ENCODE measurements around the gene ZNF124. TPM values are rescaled to one million over a fixed set of nuclear protein-coding genes. Genes with fewer than 3 reads are reported as not detected.

Gene ZNF124
- total and polyA plus RNA-seq, 2 experiments from 2014 or later, result 23.2 to 43.9 TPM

DNA sequence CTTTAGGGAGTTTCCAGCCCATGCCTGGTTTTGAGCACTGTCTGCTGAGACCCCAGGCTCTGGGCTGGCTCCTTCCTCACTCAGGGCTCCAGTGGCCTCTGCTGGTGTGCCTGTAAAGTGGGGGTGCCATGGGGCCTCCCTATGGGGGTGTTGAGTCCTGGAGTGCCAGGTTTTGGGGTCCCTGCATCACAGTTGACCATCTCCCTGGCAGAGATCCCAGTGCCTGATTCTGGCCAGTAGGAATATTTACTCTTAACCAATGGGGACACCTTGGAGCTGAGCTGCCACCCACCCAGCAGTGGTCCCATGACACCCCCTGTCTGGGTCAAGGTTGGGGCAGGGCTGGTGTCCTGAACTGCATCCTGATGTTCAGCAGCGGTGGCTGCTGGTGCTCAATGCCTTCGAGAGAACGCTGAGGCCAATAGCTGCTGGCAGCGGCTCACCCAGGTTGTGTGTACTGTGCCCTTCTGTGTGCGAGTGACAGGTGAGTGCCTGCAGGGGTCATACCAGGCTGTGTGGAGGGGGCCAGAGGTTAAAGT, 58.0 kb downstream of the ZNF124 start (continued):
- TF ChIP-seq, protein P1, sequence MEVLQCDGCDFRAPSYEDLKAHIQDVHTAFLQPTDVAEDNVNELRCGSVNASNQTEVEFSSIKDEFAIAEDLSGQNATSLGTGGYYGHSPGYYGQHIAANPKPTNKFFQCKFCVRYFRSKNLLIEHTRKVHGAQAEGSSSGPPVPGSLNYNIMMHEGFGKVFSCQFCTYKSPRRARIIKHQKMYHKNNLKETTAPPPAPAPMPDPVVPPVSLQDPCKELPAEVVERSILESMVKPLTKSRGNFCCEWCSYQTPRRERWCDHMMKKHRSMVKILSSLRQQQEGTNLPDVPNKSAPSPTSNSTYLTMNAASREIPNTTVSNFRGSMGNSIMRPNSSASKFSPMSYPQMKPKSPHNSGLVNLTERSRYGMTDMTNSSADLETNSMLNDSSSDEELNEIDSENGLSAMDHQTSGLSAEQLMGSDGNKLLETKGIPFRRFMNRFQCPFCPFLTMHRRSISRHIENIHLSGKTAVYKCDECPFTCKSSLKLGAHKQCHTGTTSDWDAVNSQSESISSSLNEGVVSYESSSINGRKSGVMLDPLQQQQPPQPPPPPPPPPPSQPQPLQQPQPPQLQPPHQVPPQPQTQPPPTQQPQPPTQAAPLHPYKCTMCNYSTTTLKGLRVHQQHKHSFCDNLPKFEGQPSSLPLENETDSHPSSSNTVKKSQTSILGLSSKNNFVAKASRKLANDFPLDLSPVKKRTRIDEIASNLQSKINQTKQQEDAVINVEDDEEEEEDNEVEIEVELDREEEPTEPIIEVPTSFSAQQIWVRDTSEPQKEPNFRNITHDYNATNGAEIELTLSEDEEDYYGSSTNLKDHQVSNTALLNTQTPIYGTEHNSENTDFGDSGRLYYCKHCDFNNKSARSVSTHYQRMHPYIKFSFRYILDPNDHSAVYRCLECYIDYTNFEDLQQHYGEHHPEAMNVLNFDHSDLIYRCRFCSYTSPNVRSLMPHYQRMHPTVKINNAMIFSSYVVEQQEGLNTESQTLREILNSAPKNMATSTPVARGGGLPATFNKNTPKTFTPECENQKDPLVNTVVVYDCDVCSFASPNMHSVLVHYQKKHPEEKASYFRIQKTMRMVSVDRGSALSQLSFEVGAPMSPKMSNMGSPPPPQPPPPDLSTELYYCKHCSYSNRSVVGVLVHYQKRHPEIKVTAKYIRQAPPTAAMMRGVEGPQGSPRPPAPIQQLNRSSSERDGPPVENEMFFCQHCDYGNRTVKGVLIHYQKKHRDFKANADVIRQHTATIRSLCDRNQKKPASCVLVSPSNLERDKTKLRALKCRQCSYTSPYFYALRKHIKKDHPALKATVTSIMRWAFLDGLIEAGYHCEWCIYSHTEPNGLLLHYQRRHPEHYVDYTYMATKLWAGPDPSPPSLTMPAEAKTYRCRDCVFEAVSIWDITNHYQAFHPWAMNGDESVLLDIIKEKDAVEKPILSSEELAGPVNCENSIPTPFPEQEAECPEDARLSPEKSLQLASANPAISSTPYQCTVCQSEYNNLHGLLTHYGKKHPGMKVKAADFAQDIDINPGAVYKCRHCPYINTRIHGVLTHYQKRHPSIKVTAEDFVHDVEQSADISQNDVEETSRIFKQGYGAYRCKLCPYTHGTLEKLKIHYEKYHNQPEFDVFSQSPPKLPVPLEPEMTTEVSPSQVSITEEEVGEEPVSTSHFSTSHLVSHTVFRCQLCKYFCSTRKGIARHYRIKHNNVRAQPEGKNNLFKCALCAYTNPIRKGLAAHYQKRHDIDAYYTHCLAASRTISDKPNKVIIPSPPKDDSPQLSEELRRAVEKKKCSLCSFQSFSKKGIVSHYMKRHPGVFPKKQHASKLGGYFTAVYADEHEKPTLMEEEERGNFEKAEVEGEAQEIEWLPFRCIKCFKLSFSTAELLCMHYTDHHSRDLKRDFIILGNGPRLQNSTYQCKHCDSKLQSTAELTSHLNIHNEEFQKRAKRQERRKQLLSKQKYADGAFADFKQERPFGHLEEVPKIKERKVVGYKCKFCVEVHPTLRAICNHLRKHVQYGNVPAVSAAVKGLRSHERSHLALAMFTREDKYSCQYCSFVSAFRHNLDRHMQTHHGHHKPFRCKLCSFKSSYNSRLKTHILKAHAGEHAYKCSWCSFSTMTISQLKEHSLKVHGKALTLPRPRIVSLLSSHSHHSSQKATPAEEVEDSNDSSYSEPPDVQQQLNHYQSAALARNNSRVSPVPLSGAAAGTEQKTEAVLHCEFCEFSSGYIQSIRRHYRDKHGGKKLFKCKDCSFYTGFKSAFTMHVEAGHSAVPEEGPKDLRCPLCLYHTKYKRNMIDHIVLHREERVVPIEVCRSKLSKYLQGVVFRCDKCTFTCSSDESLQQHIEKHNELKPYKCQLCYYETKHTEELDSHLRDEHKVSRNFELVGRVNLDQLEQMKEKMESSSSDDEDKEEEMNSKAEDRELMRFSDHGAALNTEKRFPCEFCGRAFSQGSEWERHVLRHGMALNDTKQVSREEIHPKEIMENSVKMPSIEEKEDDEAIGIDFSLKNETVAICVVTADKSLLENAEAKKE (CRISPR knock-in tag; IDR thresholded peaks at IDR 0.05), result no peak

DNA sequence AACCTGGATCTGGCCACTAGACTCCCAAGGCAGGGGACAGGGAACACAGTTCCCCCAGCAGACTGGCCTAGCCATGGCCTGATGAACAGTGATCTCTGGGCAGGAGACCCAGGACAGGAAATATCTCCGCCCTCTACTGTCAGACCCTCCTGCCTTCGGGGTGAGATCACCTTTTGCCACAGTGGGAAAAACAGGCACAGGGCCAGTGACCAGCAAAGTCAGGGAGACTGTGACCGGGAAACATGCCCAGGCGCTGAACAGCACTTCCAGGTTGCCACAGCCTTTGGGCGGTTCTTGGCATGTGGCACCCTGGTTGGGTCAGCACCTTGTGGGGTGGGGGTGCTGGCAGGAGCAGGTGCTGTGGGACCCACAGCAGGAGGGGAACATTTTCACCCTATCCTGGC, 58.7 kb downstream of the ZNF124 start:
- peaks cover 3% of the 10 kb centered on the region for H3K4me1 ChIP-seq (ENCODE audit: insufficient read depth)
- H3K4me3 ChIP-seq, result no peak overlapping the region
- H3K27ac ChIP-seq (ENCODE audit: low read depth), result no peak overlapping the region
- Mint-ChIP-seq H3K27ac (no peak overlapping the region), H3K27me3 (ENCODE audit: insufficient read depth, low read depth, poor library complexity) (peaks cover 32% of the 10 kb centered on the region), H3K4me3 (peak overlapping the region; percentile 63), H3K36me3 (ENCODE audit: low read depth) (peaks cover 3% of the 10 kb centered on the region; the same call in 1 of the 3 replicates), H3K4me1 (peaks cover 10% of the 10 kb centered on the region), H3K9me3 (peaks cover 6% of the 10 kb centered on the region; the same call in 2 of the 3 replicates)
- H3K79me2 ChIP-seq (replicated peaks; ENCODE audit: insufficient read depth), result no peaks in the 10 kb centered on the region
- H3K27me3 ChIP-seq (ENCODE audit: insufficient read depth), result peaks cover 45% of the 10 kb centered on the region
- peak overlapping the region; percentile 97; the same call in 1 of the 2 replicates for H3K4me2 ChIP-seq
- DNase-seq (ENCODE audit: low spot score) (no peak), ATAC-seq (no peak)
- H4K20me1 ChIP-seq (replicated peaks; ENCODE audit: insufficient read depth), result no peaks in the 10 kb centered on the region
- H3F3A ChIP-seq (replicated peaks; ENCODE audit: low read depth), result no peaks in the 10 kb centered on the region
- no peak overlapping the region for H2AFZ ChIP-seq
- TF ChIP-seq, protein P2, sequence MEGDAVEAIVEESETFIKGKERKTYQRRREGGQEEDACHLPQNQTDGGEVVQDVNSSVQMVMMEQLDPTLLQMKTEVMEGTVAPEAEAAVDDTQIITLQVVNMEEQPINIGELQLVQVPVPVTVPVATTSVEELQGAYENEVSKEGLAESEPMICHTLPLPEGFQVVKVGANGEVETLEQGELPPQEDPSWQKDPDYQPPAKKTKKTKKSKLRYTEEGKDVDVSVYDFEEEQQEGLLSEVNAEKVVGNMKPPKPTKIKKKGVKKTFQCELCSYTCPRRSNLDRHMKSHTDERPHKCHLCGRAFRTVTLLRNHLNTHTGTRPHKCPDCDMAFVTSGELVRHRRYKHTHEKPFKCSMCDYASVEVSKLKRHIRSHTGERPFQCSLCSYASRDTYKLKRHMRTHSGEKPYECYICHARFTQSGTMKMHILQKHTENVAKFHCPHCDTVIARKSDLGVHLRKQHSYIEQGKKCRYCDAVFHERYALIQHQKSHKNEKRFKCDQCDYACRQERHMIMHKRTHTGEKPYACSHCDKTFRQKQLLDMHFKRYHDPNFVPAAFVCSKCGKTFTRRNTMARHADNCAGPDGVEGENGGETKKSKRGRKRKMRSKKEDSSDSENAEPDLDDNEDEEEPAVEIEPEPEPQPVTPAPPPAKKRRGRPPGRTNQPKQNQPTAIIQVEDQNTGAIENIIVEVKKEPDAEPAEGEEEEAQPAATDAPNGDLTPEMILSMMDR (conservative IDR thresholded peaks at IDR 0.05; ENCODE audit: low read depth in 2 of 2), result 0 out of 4 replicates have a peak, but pooled peaks of 1 of the 2 experiments have one; percentile 10
- TF ChIP-seq EZH2 (IDR thresholded peaks at IDR 0.05; ENCODE audit: low read depth, unreplicated experiment), result no peak
- H3K9me2 ChIP-seq (ENCODE audit: insufficient read depth), result no peaks in the 10 kb centered on the region
- no peaks in the 10 kb centered on the region for H3K36me3 ChIP-seq (ENCODE audit: insufficient read depth)

All from GM23338 (cell line).